Ovary (tissue), 3 donors: ENCODE results near the gene C22orf15.

Experiments
- CTCF ChIP-seq, 3 donors: fragments of 450-650 bp in 2 of 3; fragments of 200-600 bp in 1 of 3; IDR thresholded peaks; one replicate each; pipeline versions ENCODE4 v1.5.1 to v1.8.0; 2016 to 2022; ENCODE audit warnings: antibody characterized with exemption in 3 of 3, mild to moderate bottlenecking in 1 of 3
- EP300 ChIP-seq: sonication (generic); formaldehyde crosslinking; IDR thresholded peaks from one replicate; pipeline ENCODE4 v1.6.1; 2017; ENCODE audit warnings: antibody characterized with exemption
- POLR2A ChIP-seq: fragments of 450-650 bp; IDR thresholded peaks from one replicate; pipeline ENCODE4 v1.6.1; 2017; ENCODE audit warnings: antibody characterized with exemption, mild to moderate bottlenecking, moderate library complexity
- donor health status: DM: no; HTN: no; CAD: no.

DNA sequence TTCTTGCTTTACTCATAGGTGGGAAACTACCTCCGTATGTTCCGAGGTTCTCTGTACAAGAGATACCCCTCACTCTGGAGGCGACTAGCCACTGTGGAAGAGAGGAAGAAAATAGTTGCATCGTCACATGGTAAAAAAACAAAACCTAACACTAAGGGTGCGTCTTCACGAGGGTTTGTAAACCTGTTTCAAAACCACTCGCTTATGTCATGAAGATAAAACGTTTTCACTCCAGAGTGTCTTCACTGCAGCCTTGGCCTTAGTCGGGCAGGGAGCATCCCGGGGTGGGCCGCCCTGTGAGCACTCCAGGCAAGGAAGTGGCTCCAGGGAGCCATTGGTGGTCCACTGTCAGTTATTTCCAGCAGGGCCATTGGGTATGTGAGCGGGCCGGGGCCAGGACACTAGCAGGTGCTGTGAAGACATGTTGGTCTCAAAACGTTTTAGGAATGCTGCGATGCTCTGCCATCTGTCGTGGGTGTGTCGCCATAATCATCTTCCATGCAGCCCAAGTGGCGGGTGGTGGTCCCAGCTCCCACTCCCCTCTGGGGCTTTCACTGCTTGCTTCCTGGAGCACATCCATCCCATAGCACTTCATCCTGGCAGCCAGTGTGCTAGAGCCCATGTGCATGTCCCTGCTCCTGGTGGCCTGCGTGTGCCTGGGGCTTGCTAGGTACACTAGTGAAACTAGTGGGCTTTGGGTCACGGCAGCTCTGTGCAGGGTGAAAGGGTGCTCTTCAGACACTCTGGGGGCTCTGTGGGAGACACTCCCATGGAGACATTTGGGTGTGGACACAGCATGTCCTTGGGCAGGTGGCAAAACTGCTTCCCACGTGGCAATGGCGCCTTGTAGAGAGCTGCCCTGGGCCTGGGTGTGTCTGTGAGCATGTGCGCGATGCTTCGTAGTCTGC lies 29.2 kb downstream of the C22orf15 start:
- no peak for TF ChIP-seq CTCF (IDR thresholded peaks at IDR 0.05)
- TF ChIP-seq EP300: no peak
- no peak for TF ChIP-seq POLR2A
